AG09309 (cell line): ENCODE data around the gene DYDC1.

Experiments used
- DNase-seq: peaks from one replicate; pipeline ENCODE4 v3.0.0-alpha.2; 2010; ENCODE audit warnings: low read depth
- H3K4me3 ChIP-seq: 2 replicates; pipeline ENCODE4 v1.5.1; 2011; ENCODE audit warnings: mild to moderate bottlenecking, low read depth, low read length, moderate library complexity; ENCODE audit not compliant: control insufficient read depth
- TF ChIP-seq, protein P1 (sequence below): IDR thresholded peaks from 2 replicates; pipeline ENCODE4 v1.5.1; 2011; ENCODE audit warnings: mild to moderate bottlenecking, low read depth, low read length, inconsistent platforms; ENCODE audit not compliant: insufficient read depth, control insufficient read depth; ENCODE audit errors: missing control alignments

Gene DYDC1

GRCh38 chr10:80356563-80356988, at the start of gene DYDC1, which contains the start of gene DYDC2:
Gene DYDC1 (minus strand): TSS chr10:80356755. CDS start chr10:80352601, 4,154 bp downstream.
Gene DYDC2 (plus strand): TSS chr10:80356781. CDS start chr10:80362444, 5,663 bp downstream.
- no peak within 1 kb of the TSS for H3K4me3 ChIP-seq
- no peak for DNase-seq
- TF ChIP-seq, protein P1, sequence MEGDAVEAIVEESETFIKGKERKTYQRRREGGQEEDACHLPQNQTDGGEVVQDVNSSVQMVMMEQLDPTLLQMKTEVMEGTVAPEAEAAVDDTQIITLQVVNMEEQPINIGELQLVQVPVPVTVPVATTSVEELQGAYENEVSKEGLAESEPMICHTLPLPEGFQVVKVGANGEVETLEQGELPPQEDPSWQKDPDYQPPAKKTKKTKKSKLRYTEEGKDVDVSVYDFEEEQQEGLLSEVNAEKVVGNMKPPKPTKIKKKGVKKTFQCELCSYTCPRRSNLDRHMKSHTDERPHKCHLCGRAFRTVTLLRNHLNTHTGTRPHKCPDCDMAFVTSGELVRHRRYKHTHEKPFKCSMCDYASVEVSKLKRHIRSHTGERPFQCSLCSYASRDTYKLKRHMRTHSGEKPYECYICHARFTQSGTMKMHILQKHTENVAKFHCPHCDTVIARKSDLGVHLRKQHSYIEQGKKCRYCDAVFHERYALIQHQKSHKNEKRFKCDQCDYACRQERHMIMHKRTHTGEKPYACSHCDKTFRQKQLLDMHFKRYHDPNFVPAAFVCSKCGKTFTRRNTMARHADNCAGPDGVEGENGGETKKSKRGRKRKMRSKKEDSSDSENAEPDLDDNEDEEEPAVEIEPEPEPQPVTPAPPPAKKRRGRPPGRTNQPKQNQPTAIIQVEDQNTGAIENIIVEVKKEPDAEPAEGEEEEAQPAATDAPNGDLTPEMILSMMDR: no peak

DNA sequence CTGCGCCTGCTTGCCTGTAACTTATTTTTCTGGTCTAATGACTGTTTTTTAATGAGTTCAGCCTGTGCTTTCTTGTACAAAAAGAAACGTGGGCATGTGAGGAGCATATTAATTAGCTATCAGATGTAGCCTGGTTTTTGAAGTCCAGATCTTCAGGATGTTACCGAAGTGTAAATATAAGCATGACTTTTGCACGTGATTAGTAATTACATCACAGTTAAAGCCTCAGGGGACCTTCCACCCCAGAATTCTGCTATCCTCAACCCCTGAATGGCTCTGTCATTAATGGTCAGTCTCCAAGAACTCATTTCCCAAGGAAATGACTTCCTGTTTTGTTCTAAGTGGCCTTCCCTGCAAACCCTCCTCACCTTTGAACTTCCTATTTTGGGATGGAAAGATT, 49.6 kb upstream of the DYDC1 start:
- no peak for DNase-seq
- TF ChIP-seq, protein P1: no peak
- no peak overlapping the region for H3K4me3 ChIP-seq

GRCh38 chr10:80405626-80406025, 49.1 kb upstream of the DYDC1 start:
- DNase-seq: no peak
- no peak overlapping the region for H3K4me3 ChIP-seq
- TF ChIP-seq, protein P1: no peak

DNA sequence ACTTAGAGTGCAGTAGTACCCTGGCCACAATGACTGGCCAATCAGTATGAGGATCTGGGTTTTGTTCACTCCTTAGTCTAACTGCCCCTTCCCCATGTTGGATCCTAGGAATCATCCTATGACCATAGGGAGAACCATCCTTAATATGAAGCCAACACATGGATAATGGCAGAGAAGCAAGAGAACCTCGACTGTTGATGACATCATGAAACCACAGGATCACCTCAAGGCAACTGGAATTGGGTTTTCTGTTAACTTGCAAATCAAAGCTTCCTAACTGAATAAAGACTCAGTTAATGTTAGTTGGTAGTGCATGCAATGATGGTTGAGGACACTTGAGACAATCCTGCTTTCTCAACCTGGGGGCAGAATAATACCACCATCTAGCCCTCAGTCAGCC, 48.5 kb upstream of the DYDC1 start:
- TF ChIP-seq, protein P1: no peak
- no peak overlapping the region for H3K4me3 ChIP-seq
- DNase-seq: no peak

DNA sequence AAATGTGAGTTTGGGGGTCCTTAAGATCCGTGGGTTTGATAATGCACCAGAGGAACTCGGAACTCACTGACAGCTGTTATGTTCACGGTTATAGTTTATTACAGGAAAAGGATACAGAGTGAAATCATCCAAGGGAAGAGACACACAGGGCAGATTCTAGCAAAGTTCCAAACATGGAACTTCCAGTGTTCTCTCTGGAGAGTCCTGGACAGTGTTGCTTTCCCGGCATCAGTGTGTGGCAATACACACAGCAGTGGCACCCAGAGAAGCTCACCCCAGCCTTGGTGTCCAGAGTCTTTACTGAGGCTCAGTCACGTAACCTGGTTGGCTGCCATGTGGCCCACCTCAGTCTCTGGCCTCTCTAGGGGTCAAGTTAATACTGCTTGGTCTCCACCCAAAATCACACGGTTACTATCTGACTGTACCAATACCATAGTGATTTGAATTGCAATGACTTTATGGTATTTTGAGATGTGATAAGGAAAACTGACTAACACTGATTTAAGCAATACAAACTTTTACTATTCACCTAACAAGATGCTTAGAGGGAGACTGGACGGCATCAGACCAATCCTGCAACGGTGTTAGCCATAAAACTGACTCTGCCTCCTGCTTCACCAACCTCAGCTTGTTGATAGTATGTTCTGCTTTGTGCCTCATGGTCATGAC, 43.7 kb upstream of the DYDC1 start:
- no peak for DNase-seq
- no peak overlapping the region for H3K4me3 ChIP-seq
- TF ChIP-seq, protein P1: no peak

GRCh38 chr10:80397014-80397413, 40.5 kb upstream of the DYDC1 start:
- no peak for DNase-seq
- no peak overlapping the region for H3K4me3 ChIP-seq
- TF ChIP-seq, protein P1: no peak

- no peak overlapping the region for H3K4me3 ChIP-seq
- TF ChIP-seq, protein P1: no peak
- DNase-seq: no peak
These were observed 37.9 kb upstream of the DYDC1 start for GRCh38 chr10:80394358-80394916.
